ENCODE data around the gene RMRP. TPM values are rescaled to one million over a fixed set of nuclear protein-coding genes. Genes with fewer than 3 reads are reported as not detected.
"Not testable (repeated sequence)": the region's sequence is repeated elsewhere in the genome, so short reads cannot be mapped to it uniquely, and the experiment has no call there.

RMRP gene
- total RNA-seq, 1 donor from 2014 or later: 8,462 TPM

GRCh38 chr9:35649431-35650340 lies 8.1 kb downstream of the RMRP start:
- Histone ChIP-seq H3K27ac (peak overlapping the region; percentile 56), H3K27me3 (no peaks in the 10 kb centered on the region), H3K4me3 (peak overlapping the region; percentile 7 to 19), H3K4me1 (peaks cover 26% of the 10 kb centered on the region), H3K36me3 (no peaks in the 10 kb centered on the region), H3K9me3 (no peaks in the 10 kb centered on the region)
- TF ChIP-seq, protein P1, sequence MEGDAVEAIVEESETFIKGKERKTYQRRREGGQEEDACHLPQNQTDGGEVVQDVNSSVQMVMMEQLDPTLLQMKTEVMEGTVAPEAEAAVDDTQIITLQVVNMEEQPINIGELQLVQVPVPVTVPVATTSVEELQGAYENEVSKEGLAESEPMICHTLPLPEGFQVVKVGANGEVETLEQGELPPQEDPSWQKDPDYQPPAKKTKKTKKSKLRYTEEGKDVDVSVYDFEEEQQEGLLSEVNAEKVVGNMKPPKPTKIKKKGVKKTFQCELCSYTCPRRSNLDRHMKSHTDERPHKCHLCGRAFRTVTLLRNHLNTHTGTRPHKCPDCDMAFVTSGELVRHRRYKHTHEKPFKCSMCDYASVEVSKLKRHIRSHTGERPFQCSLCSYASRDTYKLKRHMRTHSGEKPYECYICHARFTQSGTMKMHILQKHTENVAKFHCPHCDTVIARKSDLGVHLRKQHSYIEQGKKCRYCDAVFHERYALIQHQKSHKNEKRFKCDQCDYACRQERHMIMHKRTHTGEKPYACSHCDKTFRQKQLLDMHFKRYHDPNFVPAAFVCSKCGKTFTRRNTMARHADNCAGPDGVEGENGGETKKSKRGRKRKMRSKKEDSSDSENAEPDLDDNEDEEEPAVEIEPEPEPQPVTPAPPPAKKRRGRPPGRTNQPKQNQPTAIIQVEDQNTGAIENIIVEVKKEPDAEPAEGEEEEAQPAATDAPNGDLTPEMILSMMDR (IDR thresholded peaks at IDR 0.05): no peak
- no peak for TF ChIP-seq POLR2AphosphoS5 (IDR thresholded peaks at IDR 0.05; ENCODE audit: insufficient read depth in 1 of 2, low read depth in 1 of 2)
- no peak for TF ChIP-seq POLR2A (IDR thresholded peaks at IDR 0.05)
- intact Hi-C loops (cut with DNase I): loop anchor here (10.0 kb wide), 1 partner anchor 165 kb away; the partner anchor contains the start of genes HINT2 and SPAG8
- DNase-seq (ENCODE audit: extremely low spot score in 2 of 2): peak in 1 of 2 donors; percentile 85

DNA sequence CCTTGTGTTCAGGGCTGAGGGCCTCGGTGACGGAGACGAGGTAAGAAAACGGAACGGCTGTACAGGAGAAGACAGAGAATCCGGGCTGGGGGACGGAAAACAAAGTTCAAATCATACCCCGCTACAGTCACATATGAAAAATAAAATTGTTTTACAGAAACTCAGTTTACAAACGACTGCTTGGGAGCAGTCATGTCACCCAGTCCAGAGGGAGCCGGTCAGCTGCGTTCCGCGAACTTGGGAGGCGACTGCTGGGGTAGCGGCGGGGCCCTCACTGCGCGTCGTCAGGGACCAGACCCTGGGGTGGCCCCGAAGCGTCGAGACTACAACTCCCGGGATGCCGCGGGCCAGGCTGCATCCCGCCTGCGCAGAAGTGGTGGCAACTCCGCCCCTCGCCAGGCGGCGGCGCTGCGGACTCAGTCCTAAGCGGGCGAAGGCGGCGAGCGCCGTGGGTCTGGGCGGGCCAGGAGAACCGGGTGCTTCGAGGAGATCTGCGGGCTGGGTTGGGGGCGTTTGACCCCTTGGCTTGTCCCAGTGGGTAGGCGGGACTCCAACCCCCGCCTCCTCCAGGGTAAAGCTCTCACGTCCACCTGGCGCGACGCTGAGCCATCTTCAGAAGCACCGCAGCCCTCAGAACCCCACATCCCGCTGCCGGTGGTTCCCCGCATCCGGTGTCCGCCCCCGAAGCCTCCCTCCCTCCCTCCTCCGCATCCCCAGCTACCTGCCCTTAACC lies 11.1 kb downstream of the RMRP start:
- H3K4me1 ChIP-seq: peaks cover 26% of the 10 kb centered on the region
- TF ChIP-seq, protein P1 (IDR thresholded peaks at IDR 0.05): peak; percentile 89 to 97 (median 95)
- TF ChIP-seq POLR2A (IDR thresholded peaks at IDR 0.05) (peak in 1 of 2 donors; percentile 94), POLR2AphosphoS5 (IDR thresholded peaks at IDR 0.05; ENCODE audit: insufficient read depth in 1 of 2, low read depth in 1 of 2) (peak; percentile 91 to 99)
- intact Hi-C loops (cut with DNase I): loop anchor here (1.0 kb wide), 1 partner anchor 82 kb away; no protein-coding TSS in a partner anchor

GRCh38 chr9:35646153-35646532 lies 11.7 kb downstream of the RMRP start:
- Histone ChIP-seq H3K27me3 (no peaks in the 10 kb centered on the region), H3K4me1 (peaks cover 26% of the 10 kb centered on the region), H3K9me3 (no peaks in the 10 kb centered on the region), H3K4me3 (peak overlapping the region; percentile 48 to 60), H3K36me3 (no peaks in the 10 kb centered on the region), H3K27ac (peak overlapping the region; percentile 93)
- intact Hi-C loops (cut with DNase I): loop anchor here (1.0 kb wide), 1 partner anchor 82 kb away; no protein-coding TSS in a partner anchor
- no peak for TF ChIP-seq POLR2AphosphoS5 (IDR thresholded peaks at IDR 0.05; ENCODE audit: insufficient read depth in 1 of 2, low read depth in 1 of 2)
- no peak for TF ChIP-seq POLR2A (IDR thresholded peaks at IDR 0.05)
- TF ChIP-seq, protein P1 (IDR thresholded peaks at IDR 0.05): no peak
- DNase-seq (ENCODE audit: extremely low spot score in 2 of 2): no peak

More for the DNA sequence above, 11.1 kb downstream of the RMRP start:
- DNase-seq (ENCODE audit: extremely low spot score in 2 of 2): no peak
- H3K36me3 ChIP-seq: no peaks in the 10 kb centered on the region
- H3K27me3 ChIP-seq: no peaks in the 10 kb centered on the region
- peak overlapping the region; percentile 48 to 60 for H3K4me3 ChIP-seq
- H3K27ac ChIP-seq: peak overlapping the region; percentile 93
- no peaks in the 10 kb centered on the region for H3K9me3 ChIP-seq

DNA sequence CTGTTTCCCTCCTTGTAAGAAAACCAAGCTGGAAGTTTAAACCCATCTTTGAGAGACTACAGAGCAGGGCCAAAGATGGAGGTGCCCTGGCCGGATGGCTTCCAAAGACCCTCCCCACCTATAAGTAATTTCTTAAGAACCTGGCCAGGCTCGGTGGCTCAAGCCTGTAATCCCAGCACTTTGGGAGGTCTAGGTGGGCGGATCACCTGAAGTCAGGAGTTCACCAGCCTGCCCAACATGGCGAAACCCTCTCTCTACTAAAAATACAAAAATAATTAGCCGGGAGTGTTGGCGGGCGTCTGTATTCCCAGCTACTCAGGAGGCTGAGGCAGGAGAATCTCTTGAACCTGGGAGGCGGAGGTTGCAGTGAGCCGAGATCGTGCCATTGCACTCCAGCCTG lies 12.1 kb downstream of the RMRP start:
- intact Hi-C loops (cut with DNase I): loop anchor here (1.0 kb wide), 1 partner anchor 83 kb away; no protein-coding TSS in a partner anchor
- not testable (repeated sequence) for DNase-seq (ENCODE audit: extremely low spot score in 2 of 2); H3K9me3 ChIP-seq; H3K36me3 ChIP-seq; H3K27me3 ChIP-seq
- Histone ChIP-seq H3K27ac (peak overlapping the region; percentile 93), H3K4me1 (peaks cover 26% of the 10 kb centered on the region), H3K4me3 (peak overlapping the region; percentile 48 to 60)

- Histone ChIP-seq H3K36me3 (no peaks in the 10 kb centered on the region), H3K4me1 (peaks cover 16% of the 10 kb centered on the region), H3K27me3 (no peaks in the 10 kb centered on the region), H3K27ac (no peak overlapping the region), H3K4me3 (no peak overlapping the region), H3K9me3 (no peaks in the 10 kb centered on the region)
- no peak for TF ChIP-seq POLR2A (IDR thresholded peaks at IDR 0.05)
- TF ChIP-seq, protein P1 (IDR thresholded peaks at IDR 0.05): no peak
- TF ChIP-seq POLR2AphosphoS5 (IDR thresholded peaks at IDR 0.05; ENCODE audit: insufficient read depth in 1 of 2, low read depth in 1 of 2): no peak
- intact Hi-C loops (cut with DNase I): no loop called here
- DNase-seq (ENCODE audit: extremely low spot score in 2 of 2): no peak
Measured at GRCh38 chr9:35643046-35643445, 14.8 kb downstream of the RMRP start.

- intact Hi-C loops (cut with DNase I); H3K27ac ChIP-seq; H3K27me3 ChIP-seq; H3K9me3 ChIP-seq; DNase-seq (ENCODE audit: extremely low spot score in 2 of 2); H3K36me3 ChIP-seq; H3K4me3 ChIP-seq: not testable (repeated sequence)
- H3K4me1 ChIP-seq: peaks cover 12% of the 10 kb centered on the region
Measured at GRCh38 chr9:35641478-35641877, 16.3 kb downstream of the RMRP start.

- intact Hi-C loops (cut with DNase I); H3K4me1 ChIP-seq; H3K4me3 ChIP-seq; H3K27me3 ChIP-seq; H3K9me3 ChIP-seq; H3K27ac ChIP-seq; H3K36me3 ChIP-seq: not testable (repeated sequence)
- peak in 1 of 2 donors; percentile 77 for DNase-seq (ENCODE audit: extremely low spot score in 2 of 2)
Measured at GRCh38 chr9:35640431-35640830, 17.4 kb downstream of the RMRP start.

Measured in vagina (tissue), 2 donors.